GM19035 (cell line): ENCODE measurements around the gene HLA-DRA.
A peak's percentile ranks its signal among the peaks of the same experiment; 100 is the strongest.
"Not testable (repeated sequence)": the region's sequence is repeated elsewhere in the genome, so short reads cannot be mapped to it uniquely, and the experiment has no call there.

Experiments
- ATAC-seq: cut with Tn5 transposase; IDR thresholded peaks from one replicate; pipeline ENCODE4 v1.9.1; 2021; ENCODE audit not compliant: unreplicated experiment

Gene HLA-DRA

DNA sequence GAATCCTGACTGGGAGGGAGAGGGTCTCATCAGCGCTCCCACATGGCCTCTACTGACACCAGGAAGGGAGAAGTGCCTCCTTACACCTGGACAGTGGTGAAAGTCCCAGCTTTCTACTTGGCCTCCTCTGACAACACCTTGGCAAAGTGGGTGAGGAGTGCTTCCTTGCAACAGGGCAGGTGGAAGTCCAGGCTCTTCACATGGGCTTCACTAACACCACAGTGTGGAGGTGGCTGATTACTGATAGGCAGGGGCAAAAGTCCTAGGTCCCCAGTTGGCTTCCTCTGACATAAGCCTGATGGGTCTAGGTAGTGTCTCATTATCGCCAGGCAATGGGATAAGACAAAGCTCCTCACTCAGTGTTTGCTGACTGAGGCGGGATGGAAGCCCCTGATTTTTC is 9.5 kb upstream of the HLA-DRA start:
- no peak for ATAC-seq

DNA sequence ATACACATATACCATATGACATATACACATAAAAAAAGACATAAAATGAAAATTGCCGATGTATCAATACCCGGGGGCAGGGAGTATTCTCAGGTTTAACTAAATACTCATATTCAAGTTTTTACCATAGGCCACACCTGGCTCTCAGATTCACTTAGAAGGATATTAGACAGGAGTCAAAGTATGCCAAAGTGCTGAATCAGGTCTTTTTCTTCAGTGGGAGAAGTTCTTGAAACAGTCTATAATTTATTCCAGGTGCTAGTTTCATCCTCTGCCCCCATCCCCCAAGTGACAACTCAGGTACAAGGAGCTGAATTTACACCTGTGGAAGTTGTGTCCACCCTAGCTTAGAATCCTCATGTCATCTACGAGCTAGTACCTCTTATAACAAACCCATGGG is 8.5 kb upstream of the HLA-DRA start:
- no peak for ATAC-seq

DNA sequence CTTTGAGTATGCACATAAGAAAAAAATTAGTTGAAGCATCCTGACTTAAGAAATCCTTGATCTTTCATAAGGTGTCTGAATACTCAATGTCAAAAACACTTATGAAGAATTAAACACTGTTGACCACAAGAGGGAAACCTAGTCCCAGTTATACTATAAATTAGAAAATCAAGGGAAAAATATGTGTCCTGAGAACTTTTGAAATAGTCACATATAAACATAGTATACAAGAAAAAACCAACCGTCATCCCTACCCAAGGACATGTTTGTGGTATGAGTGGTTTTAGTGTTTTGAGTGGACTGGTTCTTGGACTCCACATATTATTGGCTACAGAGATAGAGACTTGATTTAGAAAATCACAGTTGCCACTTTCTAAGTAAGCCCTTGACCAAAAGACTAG is 7.6 kb upstream of the HLA-DRA start:
- ATAC-seq: no peak

DNA sequence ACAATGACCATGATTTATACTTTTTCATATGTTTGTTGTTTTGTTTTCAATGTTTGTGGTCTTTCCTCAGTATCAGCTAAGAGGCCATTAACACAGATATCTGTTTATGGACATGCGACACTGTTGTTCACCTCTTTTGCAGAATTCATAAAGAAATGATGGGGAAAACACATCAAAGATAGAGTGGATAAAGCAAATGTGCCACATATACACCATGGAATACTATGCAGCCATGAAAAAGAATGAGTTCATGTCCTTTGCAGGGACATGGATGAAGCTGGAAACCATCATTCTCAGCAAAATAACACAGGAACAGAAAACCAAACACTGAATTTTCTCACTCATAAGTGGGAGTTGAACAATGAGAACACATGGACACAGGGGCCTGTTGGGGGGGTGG is 5.7 kb upstream of the HLA-DRA start:
- not testable (repeated sequence) for ATAC-seq

DNA sequence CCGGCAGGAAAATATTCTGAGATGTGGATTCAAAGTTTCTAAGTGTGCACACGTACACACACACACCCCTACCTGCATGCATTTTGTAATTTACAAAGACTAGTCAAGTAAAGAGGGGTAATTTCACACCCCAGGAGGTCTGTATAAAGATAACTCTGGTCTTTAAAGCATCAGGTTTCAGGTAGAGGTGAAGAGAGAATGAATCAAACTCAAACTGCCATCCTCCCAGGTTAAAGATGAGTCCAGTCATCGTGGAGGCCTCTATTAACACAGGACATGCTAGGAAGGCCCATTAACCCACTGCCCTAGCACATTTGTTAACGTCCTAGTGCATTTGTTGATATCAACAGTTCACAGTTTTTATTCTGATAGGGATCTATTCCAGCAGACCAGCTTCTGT is 3.5 kb upstream of the HLA-DRA start:
- no peak for ATAC-seq

DNA sequence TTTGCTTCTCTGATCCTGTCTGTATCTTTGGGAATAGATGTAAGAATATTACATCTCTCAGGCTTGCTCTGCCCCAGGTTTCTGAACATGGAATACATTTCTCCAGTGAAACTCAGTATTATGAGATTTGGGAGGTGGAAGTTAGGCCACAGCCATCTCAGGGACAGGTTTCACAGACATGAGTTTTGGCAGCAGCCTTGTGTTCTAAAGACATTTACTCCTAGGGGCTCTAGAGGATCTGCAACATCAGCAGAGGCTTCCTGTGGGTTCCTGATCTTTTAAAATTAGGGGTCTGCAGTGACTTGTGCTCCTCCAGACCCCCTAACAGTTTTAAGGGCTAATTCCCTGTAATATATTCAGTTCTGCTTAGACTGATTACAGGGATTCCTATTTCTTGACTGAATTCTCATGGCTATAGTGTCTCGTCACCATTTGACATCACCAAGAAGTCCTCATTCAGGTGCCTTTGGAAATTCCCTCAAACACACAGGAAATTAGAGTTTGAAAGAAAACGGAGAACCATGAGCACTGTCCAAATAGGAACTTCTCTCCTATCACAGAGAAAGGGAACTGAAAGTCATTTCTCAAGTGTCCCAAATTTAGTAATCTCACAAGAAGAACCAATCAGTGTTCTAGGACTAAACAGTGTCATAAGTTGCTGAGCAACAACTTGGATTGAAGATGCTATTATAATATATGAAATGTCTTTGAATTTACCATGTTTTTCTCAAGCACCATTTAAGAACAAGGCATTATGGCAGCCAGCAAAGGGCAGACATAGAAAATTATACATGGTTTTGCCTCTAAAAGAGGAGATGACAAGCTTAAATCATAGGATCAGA is 2.5 kb upstream of the HLA-DRA start:
- peak; percentile 57 for ATAC-seq

DNA sequence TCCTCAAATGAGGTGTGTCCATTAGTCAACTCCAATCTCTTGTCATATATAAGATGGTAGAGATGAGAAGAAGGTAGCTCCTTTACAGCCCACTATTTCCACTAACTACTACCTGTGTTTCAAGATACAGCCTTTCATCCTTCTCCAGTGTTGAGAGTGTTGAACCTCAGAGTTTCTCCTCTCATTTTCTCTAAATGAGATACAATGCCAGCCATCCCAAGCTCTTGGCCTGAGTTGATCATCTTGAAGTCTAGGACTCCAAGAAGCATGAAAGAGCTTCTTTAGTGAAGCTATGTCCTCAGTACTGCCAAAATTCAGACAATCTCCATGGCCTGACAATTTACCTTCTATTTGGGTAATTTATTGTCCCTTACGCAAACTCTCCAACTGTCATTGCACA is 548 bp upstream of the HLA-DRA start:
- ATAC-seq: no peak

DNA sequence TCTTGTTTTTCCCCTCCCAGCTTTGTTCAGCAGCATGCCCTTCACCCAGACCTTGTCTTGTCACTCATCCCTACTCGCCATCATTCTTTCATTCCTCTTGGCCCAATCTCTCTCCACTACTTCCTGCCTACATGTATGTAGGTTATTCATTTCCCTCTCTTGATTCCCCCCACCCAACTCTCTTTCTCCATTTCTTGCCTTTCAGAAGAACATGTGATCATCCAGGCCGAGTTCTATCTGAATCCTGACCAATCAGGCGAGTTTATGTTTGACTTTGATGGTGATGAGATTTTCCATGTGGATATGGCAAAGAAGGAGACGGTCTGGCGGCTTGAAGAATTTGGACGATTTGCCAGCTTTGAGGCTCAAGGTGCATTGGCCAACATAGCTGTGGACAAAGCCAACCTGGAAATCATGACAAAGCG is 2.6 kb downstream of the HLA-DRA start:
- ATAC-seq: no peak

DNA sequence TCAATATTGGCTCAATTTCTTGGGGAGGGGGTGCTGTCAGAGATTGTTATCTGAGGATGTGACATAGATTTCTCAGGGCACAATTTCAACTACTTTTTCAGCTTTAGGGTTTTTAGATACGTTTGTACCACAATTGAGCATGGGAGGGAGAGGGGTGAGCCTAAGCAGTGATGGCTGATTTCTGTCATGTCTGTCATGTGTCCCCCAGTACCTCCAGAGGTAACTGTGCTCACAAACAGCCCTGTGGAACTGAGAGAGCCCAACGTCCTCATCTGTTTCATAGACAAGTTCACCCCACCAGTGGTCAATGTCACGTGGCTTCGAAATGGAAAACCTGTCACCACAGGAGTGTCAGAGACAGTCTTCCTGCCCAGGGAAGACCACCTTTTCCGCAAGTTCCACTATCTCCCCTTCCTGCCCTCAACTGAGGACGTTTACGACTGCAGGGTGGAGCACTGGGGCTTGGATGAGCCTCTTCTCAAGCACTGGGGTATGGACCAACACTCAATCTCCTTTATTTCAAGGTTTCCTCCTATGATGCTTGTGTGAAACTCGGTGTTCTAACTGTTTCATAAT is 3.4 kb downstream of the HLA-DRA start:
- ATAC-seq: no peak

DNA sequence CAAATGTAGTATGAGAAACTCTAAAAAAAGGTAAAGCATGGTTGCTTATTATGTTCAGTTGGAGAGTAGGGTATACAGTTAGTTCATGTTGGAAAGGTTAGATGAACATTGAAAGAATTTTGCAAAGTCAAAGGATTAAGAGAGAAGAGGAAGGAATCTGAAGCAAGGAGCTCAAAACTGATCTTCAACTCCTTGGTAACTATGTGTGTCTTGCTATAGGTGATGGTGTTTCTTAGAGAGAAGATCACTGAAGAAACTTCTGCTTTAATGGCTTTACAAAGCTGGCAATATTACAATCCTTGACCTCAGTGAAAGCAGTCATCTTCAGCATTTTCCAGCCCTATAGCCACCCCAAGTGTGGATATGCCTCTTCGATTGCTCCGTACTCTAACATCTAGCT is 4.7 kb downstream of the HLA-DRA start:
- no peak for ATAC-seq

DNA sequence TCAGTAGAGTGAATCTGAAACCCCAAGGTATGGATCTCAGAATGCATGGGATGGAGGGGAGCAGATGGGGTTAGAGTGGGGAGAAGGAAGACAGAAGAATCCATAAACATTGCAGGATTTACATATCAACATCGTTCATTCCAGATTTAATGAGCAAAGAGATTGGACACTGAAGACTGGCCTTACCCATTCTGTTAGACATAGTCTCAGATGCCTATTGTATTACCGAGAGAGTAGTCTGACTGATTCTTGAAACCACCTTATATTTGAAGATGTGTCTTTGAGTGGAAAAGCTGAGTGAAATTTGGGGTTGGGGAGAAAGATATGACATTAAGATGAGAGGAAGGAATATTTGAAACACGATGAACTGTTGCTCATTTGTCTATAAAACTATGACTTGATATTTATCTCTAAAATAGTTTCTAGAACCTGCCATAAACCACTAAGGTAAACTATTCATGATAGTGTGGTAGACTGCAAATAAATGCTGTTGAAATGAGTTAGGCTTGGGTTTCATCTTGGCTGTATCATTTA is 5.7 kb downstream of the HLA-DRA start:
- ATAC-seq: no peak

DNA sequence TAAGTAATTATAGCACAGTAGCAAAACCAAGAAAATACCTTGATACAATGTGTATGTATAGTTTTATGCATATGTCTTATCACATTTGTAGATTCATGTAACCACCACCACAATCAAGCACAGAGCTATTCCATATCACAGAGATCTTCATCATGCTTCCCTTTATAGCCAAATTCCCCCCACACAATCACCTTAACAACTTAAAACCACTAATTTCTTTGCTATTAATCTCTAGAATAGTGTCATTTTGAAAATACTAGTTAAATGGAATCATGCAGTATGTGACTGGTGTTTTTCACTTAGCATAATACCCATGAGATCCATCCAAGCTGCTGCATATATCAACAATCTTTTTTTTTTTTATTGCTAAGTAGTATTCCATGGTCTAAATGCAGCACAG is 8.2 kb downstream of the HLA-DRA start:
- no peak for ATAC-seq

DNA sequence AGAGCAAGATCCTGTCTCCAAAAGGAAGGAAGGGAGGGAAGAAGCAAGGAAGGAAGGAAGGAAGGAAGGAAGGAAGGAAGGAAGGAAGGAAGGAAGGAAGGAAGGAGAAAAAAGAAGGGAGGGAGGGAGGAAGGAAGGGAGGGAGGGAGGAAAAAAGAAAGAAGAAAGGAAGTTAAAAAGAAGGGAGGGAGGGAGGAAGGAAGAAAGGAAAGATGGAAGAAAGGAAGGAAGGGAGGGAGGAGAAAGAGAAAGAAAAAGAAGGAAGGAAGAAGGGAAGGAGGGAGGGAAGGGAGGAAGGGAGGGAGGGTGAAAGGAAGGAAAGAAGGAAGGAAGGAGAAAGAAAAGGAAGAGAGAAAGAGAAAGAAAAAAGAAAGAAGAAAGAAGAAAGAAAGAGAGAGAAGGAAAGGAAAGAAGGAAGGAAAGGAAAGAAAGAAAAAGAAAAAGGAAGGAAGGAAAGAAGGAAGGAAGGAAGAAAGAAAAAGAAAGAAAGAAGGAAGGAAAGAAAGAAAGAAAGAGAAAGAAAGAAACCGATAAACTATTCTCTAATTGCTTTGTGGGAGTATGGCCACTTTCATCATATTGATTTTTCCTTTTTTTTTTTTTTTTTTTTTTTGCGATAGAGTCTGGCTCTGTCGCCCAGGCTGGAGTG is 9.5 kb downstream of the HLA-DRA start:
- no peak for ATAC-seq

DNA sequence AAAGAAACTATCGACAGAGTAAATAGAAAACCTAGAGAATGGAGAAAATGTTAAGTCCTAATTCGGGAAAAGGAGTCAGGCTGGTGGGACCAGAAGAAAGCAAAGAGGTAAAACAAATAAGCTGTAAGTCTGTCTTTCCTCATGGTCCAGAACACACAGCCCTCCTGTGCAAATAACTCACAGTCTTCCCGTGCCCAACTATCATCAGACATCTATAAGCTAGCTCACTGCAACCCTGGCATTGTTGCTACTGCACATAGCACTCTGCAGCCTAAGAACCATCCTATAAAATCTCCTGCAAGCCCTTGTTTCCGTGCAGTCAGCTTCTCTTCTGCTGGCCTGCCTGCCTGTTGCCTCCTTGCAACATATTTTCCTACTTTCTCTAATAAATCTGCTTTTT is 17.4 kb downstream of the HLA-DRA start:
- ATAC-seq: no peak

DNA sequence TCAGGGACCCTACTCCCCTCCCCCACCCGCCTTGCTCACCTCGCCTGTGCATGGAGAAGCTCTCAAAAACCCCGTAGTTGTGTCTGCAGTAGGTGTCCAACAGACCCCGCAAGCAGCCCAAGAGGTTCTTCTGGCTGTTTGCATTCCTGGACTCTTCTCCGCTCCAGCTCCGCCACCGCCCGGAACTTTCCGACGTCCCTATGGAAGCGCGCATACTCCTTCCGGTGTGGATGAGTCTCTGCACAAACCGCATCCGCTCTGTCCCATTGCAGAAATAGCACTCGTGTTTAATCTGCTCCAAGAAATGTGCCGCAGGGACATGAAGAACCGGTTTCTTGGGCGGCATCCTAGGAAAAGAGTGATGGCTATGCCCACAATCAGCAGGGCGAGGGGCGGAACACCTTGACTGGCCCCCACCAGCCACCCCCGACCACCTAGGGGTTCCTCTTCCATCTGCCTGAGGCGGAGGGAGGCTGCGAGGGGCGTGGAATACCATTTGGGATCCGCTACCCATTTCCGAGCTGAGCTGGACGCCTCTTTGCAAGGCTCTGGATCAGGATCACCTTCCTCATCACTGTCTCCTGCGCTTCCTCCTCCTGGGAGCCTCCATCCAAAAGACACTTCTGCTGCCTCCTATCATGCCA is 20.2 kb downstream of the HLA-DRA start:
- no peak for ATAC-seq

DNA sequence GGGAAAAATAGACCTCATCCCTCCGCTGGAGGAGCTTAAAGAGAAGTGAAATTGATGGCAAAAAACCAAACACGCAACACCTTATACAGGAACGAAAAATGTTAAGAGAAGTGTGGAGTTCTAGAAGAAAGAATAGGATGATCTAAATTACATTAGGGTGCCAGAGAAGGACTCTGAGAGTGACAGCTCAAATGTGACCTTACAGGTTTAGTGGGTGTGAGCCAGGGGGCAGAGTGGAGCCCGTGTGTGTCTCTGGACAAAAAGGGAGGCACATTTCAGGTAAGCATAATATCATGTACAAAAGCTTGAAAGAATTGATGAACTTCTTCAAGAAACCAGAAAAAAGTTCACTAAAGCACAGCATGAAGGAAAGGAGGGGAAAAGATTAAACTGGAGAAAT is 20.8 kb downstream of the HLA-DRA start:
- no peak for ATAC-seq

DNA sequence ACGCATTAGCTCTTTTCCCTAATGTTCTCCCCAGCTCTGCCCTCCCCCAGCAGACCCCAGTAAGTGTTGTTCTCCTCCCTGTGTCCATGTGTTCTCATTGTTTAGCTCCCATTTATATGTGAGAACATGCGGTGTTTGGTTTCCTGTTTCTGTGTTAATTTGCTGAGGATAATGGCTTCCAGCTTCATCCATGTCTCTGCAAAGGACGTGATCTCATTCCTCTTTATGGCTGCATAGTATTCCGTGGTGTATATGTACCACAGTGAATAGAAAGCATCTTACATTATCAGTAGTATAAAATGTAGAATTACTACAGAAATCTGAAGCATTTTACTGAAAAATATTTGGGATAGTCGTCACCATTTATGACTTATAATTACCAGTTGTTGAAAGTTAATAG is 21.8 kb downstream of the HLA-DRA start:
- ATAC-seq: no peak

DNA sequence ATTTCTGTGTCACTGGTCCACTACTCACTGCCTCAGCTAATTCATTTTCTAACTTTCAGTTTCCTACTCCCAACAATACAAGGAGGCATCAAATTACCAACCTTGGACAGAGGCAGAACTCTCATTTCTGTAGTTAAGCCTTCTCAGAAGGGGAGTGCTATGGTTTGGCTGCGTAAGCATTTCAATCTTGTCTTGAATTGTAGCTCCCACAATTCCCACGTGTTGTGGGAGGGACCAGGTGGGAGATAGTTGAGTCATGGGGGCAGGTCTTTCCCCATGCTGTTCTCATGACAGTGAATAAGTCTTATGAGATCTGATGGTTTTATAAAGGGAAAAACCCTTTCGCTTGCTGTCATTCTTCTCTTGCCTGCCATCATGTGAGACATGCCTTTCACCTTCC is 22.9 kb downstream of the HLA-DRA start:
- no peak for ATAC-seq

DNA sequence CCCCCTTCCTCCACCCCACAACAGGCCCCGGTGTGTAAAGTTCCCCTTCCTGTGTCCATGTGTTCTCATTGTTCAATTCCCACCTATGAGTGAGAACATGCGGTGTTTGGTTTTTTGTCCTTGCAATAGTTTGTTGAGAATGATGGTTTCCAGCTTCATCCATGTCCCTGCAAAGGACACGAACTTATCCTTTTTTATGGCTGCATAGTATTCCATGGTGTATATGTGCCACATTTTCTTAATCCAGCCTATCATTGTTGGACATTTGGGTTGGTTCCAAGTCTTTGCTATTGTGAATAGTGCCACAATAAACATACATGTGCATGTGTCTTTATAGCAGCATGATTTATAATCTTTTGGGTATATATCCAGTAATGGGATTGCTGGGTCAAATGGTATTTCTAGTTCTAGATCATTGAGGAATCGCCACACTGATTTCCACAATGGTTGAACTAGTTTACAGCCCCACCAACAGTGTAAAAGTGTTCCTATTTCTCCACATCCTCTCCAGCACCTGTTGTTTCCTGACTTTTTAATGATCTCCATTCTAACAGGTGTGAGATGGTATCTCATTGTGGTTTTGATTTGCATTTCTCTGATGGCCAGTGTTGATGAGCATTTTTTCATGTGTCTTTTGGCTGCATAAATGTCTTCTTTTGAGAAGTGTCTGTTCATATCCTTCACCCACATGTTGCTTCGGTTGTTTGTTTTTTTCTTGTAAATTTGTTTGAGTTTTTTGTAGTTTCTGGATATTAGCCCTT is 28.2 kb downstream of the HLA-DRA start:
- ATAC-seq: not testable (repeated sequence)

DNA sequence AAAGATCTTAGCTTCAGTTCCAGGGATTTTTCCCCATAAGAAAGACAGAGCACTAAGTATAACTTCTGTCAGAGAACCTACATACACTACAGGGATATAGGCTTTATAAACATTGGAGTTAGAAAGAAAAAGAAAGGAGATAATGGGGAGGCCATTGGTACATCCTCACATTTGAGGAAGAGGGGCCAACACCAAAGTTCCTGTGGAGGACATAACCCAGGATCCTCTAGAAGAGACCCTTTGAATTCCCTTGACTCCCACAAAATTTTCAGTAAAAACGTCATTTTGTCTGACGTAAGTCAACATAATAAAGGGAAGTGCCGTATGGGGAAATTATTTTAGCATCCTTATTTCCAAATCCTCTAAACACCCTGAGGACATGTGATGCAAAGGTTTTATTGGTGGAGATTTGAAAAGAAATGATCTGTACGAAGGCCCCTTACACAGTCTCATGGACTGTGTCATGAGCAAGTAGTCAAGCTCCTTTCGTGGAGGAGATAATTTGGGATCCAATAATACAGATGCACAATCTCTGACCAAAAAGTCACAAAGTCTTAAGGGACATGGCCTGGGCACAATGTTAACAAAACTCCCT is 33.2 kb downstream of the HLA-DRA start:
- no peak for ATAC-seq
